Femur (tissue), 1 donor: ENCODE measurements around the gene SP140.
"Not testable (repeated sequence)": the region's sequence is repeated elsewhere in the genome, so short reads cannot be mapped to it uniquely, and the experiment has no call there.

ENCODE experiments used
- DNase-seq: peaks from one replicate; pipeline ENCODE4 v3.0.0-alpha.2; 2017

SP140 gene

DNA sequence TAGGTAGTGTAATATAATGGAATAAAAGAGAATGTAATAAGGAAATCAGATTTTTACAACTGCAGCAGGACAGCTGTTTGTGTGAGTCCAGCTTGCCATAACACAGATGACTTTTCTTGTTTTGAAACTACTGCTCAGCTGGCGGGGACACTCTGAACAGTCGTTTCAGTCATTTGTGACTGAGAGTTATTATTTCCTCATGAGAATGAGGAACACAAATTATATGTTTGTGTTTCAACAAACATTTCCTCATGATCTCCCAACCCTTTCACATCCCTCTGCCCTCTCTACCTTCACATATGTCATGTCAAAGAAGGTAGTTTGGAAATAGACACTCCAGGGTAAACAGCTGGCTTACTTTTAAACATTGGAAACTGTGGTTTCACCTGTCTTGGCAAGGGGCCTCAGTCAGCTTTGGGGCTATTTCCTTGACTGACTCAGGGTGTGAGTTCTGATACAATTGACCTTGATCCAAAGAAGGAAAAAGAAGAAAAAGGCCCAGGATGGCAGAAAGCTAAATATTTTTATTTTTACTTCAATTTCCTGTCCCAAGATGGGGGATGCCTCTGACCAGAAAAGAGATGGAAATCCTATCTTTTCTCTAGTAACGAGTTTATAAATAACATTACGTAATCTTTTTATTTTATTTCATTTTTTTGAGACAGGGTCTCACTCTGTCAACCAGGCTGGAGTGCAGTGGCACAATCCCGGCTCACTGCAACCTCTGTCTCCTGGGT is 102.0 kb downstream of the SP140 start:
- DNase-seq = no peak

DNA sequence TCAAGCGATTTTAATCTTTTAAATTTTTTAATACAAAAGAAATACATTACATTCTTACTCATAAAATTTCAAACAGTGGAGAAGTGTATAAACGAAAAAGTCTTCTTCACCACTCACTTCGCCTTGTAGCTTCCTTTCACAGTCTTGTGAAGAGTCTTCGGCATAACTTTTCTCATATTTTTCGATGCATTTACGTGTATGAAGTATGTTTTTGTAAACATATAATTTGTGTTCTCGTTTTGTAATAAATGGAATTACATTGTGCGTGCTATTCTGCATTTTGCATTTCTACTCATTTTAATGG is 102.6 kb downstream of the SP140 start:
- no peak for DNase-seq

DNA sequence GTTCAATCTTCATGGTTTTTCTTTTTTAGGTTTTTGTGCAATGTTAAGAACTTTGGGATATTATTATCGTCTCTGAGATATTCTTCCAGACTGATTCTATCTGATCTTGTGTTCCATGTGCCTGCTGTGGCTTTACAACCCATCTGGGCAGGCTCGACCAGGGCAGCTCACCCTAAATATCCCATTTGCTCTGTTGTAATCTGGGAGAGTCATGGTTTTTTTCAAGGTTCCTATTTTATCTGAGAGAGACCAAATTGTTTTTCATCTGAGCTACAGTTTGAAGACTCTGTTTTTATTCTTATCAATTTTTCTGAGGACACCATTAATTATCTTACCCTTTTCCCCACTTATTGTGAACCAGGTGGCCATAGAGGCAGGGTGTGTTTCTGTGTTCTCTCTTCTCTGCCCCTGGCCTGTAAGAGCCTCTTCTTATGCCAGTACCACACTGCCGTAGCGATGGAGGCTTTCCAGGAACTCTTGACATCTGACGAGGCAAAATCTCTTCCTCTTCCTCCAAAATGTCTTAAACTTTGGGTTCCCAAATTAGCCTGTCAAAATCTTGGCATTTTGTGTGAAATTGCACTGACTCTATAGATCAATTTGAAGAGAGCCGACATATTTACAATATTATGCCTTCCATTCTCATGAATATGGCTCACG is 104.5 kb downstream of the SP140 start:
- DNase-seq = no peak

DNA sequence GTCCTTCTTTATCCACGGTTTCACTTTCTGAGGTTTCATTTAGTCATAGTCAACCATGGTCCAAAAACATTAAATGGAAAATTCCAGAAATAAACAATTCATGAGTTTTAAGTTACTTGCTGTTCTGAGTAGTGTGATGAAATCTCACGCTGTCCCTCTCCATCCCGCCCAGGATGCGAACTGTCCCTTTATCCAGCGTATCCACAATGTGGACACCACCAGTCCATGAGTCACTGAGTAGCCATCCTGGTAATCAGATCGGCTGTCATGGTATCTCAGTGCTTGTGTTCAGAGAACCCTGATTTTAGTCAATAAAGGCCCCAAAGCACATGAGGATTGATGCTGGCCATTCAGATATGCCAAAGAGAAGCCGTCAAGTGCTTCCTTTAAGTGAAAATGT is 105.2 kb downstream of the SP140 start:
- DNase-seq = no peak

DNA sequence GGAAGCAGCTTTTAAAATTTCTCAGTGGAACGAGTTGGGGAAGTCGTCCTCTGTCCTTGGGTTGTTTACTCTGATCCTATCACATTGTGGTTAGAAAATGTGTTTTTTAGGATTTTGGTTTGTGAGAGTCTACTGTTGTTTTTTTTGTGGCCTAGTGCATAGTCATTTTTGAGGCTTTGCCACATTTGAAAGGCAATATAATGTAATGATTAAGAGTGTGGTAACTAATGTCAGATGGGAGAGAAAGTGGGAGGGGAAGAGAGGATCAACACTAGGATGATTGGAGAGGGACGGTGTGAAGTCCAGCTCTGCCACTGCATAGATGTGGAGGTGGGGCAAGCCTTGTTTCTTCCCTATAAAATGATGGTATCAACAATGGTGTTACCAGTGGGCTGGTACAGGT is 109.9 kb downstream of the SP140 start:
- no peak for DNase-seq

DNA sequence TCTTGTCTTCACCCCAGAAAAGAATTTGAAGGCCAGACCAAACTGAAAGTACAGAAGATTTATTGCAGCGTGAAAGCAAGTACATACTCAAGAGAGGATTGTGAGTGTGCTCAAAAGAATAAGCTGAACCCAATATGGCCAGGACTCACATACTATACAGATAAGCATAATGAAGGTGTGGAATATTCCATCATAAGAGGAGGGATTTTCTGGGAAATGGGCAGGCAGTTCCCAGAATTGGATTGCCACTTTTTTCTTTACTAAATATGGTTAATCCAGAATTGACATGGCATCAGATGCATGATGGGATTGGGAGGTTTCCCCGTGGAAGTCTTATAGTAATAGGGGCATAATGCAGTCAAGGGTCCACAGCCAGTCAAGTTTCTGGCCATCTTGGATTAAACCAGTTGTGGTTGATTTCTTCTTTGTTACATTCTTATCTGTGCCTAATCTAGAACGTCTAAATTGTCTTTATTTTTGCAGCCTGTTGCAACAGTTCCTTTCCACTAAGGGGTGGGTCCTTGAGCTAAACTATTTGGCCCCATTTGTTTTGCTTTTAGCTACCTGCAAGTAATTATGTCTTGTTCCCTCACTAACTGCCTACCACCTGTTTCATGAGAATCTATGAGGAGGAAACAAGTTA is 110.4 kb downstream of the SP140 start:
- DNase-seq = no peak

DNA sequence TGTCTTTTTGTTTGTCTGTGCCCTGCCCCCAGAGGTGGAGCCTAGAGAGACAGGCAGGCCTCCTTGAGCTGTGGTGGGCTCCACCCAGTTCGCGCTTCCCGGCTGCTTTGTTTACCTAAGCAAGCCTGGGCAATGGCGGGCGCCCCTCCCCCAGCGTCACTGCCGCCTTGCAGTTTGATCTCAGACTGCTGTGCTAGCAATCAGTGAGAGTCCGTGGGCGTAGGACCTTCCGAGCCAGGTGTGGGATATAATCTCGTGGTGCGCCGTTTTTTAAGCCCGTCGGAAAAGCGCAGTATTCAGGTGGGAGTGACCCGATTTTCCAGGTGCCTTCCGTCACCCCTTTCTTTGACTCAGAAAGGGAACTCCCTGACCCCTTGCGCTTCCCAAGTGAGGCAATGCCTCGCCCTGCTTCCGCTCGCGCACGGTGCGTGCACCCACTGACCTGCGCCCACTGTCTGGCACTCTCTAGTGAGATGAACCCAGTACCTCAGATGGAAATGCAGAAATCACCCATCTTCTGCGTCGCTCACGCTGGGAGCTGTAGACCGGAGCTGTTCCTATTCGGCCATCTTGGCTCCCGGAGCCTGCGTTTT is 116.5 kb downstream of the SP140 start:
- DNase-seq = not testable (repeated sequence)

DNA sequence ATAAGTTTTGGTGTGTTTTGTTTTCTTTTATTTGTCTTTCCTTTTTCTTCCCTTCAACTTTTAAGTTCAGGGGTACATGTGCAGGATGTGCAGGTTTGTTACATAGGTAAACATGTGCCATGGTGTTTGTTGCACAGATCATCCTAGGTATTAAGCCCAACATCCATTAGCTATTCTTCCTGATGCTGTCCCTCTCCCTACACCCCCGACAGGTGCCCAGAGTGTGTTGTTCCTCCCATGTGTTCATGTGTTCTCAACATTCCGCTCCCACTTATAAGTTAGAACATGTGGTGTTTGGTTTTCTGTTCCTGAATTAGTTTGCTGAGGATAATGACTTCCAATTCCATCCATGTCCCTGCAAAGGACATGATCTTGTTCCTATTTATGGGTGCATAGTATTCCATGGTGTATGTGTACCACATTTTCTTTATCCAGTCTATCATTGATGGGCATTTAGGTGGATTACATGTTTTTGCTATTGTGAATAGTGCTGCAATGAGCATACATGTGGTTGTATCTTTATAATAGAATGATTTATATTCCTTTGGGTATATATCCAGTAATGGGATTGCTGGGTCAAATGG is 117.6 kb downstream of the SP140 start:
- DNase-seq = not testable (repeated sequence)

DNA sequence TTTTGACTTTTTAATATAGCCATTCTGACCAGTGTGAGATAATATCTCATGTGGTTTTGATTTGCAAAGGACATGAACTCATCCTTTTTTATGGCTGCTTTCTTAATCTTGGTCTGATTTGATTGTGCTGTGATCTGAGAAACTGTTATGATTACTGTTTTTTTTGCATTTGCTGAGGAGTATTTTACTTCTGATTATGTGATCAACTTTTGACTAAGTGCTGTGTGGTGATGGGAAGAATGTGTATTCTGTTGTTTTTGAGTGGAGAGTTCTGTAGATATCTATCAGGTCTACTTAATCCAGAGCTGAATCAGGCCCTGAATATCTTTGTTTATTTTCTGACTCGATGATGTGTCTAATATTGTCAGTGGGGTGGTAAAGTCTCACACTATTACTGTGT is 118.2 kb downstream of the SP140 start:
- no peak for DNase-seq

DNA sequence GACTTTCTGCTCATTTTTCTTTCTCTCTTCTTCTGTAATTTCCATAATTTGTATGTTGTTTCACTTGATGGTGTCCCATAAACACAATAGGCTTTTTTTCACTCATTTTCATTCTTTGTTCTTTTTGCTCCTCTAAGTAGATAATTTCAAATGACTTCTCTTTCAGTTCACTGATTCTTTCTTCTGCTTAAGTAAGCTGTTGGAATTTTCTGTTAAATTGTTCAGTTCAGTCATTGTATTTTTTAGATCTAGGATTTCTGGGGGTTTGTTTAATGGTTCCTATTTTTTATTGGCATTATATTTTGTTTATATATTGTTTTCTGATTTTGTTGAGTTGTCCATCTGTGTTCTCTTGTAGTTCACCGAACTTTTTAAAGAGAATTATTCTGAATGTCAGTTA is 120.9 kb downstream of the SP140 start:
- DNase-seq = no peak

DNA sequence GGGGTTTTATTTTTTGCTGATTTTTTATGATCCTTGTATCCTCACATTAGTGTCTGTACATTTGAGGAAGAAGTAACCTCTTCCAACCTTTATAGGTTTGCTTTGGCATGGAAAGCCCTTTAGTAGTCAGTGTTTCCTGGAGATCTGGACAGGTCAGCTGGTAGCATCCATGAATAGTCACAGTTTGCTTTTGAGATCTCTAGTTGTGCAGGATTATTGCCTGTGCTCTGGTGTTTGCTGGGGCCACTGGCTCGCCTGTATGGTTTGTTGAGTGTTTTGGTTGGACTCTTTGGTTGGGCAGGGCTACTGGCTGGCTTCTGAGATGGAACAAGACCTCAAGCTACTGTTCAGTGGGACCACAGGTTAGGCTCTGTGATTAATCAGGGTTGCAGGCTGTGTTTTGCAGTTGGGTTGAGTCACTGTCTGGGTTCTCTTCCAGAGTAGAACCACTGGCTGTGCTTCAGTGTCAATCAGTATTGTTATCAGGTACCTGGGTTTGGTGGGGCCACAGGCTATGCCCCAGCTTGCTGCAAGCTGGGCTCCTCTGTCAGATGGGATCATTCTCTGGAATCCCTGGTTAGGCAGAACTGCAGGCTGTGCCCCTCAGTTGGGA is 121.5 kb downstream of the SP140 start:
- no peak for DNase-seq

DNA sequence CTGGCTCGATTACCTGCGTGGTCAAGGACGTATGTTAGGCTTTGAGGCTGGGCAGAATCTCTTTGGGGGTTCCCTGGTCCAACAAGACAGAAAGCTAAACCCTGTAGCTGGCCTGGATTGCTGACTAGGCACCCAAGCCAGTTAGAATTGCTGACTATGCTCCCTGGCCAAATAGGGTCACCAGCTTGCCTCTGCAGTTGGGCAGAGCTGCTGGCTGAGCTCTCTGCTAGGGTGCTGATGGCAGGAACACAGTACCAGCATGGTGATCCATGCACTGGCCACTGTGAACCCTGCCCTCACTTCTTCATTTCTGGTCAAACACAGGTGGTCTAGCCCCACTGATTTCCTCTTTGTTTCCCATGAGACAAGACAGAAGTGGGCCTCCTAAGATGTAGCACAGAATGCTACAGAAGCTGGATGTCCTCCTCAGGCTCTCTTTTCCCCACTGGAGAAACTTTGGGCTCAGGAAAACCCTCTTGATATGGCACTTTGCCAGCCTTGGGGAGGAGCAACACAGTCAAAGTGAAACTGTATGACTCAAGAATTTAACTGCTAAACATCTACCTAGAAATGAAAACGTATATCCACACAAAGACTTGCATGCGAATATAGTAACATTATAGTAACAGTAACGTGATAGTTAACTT is 122.2 kb downstream of the SP140 start:
- DNase-seq = no peak

DNA sequence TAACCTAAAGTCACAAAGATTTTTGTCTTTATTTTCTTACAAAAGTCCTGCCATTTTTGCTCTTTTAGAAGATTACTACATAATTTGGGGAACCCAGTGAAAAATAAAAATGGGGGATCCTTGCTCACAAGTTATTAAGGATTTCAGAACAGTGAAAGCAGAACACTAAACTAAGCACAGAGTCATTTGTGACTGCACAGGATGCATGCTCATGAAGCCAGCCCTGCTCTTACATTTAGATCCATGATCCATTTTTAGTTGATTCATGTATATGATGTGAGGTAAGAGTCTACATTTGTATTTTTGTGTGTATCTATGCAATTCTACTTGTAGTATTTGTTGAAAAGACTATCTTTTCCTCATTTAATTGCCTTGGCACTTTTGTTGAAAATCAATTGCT is 123.3 kb downstream of the SP140 start:
- no peak for DNase-seq

DNA sequence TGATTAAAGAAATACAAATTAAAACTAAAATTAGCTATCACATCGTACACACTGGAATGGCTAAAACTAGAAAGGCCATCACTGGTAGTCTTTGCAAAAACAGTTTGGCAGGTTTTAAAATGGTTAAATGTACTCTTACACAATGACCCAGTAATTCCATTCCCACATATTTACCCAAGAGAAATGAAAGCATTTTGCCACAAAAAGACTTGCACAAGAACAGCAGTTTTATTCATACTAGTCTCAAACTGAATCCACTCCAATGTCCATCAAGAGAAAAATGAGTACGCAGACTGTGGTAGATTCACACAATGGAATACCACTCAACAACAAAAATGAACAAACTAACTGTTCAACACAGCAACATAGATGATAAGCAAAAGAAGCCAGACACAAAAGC is 130.5 kb downstream of the SP140 start:
- no peak for DNase-seq

DNA sequence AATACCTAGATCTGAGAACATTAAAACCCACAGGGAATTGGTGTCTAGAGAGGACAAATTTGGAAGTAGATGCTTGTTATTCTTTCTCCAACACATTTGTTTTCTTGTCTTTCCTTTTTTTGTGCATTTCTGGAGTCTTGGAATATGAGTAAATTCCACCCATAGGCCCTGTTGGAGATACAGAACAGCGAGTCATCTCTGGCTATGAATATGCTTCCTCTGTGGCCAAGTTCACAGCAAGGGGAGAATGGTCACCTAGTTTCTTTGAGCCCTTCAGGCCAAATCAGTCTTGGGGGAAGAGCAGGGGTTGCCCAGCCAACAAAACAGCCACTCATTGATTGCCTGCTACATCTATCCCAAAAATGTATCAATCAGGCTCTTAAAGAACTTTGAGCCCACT is 132.8 kb downstream of the SP140 start:
- DNase-seq = no peak

DNA sequence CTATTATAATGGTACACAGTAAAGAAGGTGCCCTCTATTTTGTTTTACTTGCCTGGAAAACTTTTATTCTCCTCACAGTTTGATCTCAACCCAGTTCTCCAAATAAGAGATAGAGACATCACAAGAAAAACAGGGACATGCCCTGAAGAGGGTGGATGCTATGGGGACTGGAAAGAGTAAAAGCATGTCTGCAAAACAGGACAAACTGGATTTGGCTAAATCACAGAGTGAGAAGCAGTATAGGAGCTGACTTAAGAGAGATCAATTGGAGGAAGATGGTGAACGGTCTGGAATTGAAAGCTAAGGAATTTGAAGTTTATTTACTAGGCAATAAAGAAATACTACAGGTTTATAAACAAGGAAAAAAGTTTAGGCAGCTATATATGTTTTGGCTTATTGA is 134.5 kb downstream of the SP140 start:
- no peak for DNase-seq

DNA sequence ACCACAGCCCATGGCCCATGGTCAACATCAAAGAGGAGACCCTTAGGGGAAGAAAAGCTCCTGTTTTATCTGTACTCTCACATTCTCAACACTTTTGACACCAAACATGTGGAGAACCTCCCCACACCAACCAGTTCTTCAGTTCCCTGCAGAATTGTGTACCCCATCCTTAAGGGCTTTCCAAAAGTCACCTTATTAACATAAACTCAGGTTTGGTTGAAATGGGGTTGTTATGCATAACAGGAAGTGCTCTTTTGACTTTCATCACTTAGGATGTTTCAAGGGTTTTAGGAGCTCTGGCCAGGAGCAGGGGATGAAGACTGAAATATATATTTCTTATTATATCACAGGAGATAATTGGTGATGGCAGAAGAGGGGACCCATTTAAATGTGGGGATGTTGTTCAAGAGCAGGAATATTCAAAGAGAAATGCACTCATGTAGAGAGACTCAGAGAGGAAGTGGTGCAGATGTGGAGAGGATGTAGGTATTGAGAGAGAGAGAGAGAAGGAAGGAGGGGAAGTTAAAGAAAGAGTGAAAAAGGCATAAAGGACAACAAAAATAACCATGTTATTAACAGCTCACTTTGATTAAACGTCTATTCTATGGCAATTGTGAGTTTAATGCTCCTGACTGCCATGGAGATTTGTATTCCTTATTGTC is 136.6 kb downstream of the SP140 start:
- DNase-seq = no peak
